SK-N-SH (cell line): ENCODE data around the gene PDGFC. TPM values are rescaled to one million over a fixed set of nuclear protein-coding genes. Genes with fewer than 3 reads are reported as not detected.

ENCODE experiments used
- CTCF ChIA-PET: fragments of 300-600, 350-600 bp; formaldehyde crosslinking; extraction: SDS; loops from one replicate; lab custom pipeline; 2021; lab: Yijun Ruan, JAX
- POLR2A ChIA-PET: fragments of 350-600 bp; sonication (Branson Sonifier 250); formaldehyde crosslinking; extraction: SDS; loops from one replicate; lab custom pipeline; 2020; ENCODE audit warnings: antibody characterized with exemption, inconsistent platforms; lab: Yijun Ruan, JAX
- DNase-seq: peaks from one replicate; pipeline ENCODE4 v3.0.0; 2012
- H2AFZ ChIP-seq: fragments of 200-600 bp; sonication (generic); 2 replicates; pipeline ENCODE4 v1.8.1; 2016; ENCODE audit warnings: antibody characterized with exemption, mild to moderate bottlenecking, low read depth
- H3F3A ChIP-seq: fragments of 200-600 bp; sonication (generic); replicated peaks from 2 replicates; pipeline ENCODE3; 2016; ENCODE audit warnings: antibody characterized with exemption, mild to moderate bottlenecking; ENCODE audit not compliant: insufficient read depth
- H3K27ac ChIP-seq, 2 experiments: fragments of 200-500 bp in 1 of 2; fragments of 200-600 bp in 1 of 2; sonication (Bioruptor generic) in 1 of 2; sonication (generic), shearing (Covaris generic) in 1 of 2; 2 replicates each; pipeline versions ENCODE4 v1.5.1 to v1.6.1; 2014 to 2016; ENCODE audit warnings: low read depth in 2 of 2, inconsistent platforms in 1 of 2, low read length in 1 of 2, mild to moderate bottlenecking in 1 of 2, mixed read lengths in 1 of 2
- H3K27me3 ChIP-seq: fragments of 200-600 bp; sonication (generic), shearing (Covaris generic); 2 replicates; pipeline ENCODE4 v1.6.1; 2016; ENCODE audit warnings: mixed run types; ENCODE audit not compliant: insufficient read depth
- H3K36me3 ChIP-seq, 2 experiments: fragments of 200-500 bp in 1 of 2; fragments of 200-600 bp in 1 of 2; sonication (Bioruptor generic) in 1 of 2; sonication (generic) in 1 of 2; replicated peaks in 1 of 2; 2 replicates each; pipeline versions ENCODE3 to v1.5.1; 2014 to 2016; ENCODE audit warnings: low read length in 1 of 2, mild to moderate bottlenecking in 1 of 2; ENCODE audit not compliant: insufficient read depth in 2 of 2, control insufficient read depth in 1 of 2
- H3K4me1 ChIP-seq, 2 experiments: fragments of 200-500 bp in 1 of 2; fragments of 200-600 bp in 1 of 2; sonication (Bioruptor generic) in 1 of 2; sonication (generic), shearing (Covaris generic) in 1 of 2; 2 replicates each; pipeline versions ENCODE4 v1.5.1 to v1.6.1; 2014 to 2016; ENCODE audit warnings: low read depth in 1 of 2, low read length in 1 of 2, mixed run types in 1 of 2; ENCODE audit not compliant: insufficient read depth in 2 of 2, control insufficient read depth in 1 of 2
- H3K4me2 ChIP-seq: fragments of 200-600 bp; sonication (generic), shearing (Covaris generic); 2 replicates; pipeline ENCODE4 v1.6.1; 2017; ENCODE audit warnings: mixed run types
- H3K4me3 ChIP-seq, 2 experiments: fragments of 200-500 bp in 1 of 2; fragments of 200-600 bp in 1 of 2; sonication (Bioruptor generic) in 1 of 2; sonication (generic), shearing (Covaris generic) in 1 of 2; 2 replicates each; pipeline versions ENCODE4 v1.5.1 to v1.8.1; 2014 to 2016; ENCODE audit warnings: low read depth in 2 of 2, inconsistent platforms in 1 of 2, low read length in 1 of 2, mild to moderate bottlenecking in 1 of 2, mixed read lengths in 1 of 2, moderate library complexity in 1 of 2
- H3K79me2 ChIP-seq: fragments of 200-600 bp; sonication (generic); 2 replicates; pipeline ENCODE4 v1.8.1; 2017; ENCODE audit warnings: mild to moderate bottlenecking; ENCODE audit not compliant: insufficient read depth
- H3K9ac ChIP-seq: fragments of 200-600 bp; sonication (generic); 2 replicates; pipeline ENCODE4 v1.6.1; 2017; ENCODE audit warnings: mixed run types
- H3K9me2 ChIP-seq: fragments of 200-600 bp; sonication (generic); 2 replicates; pipeline ENCODE4 v1.6.1; 2017; ENCODE audit warnings: mixed run types
- H3K9me3 ChIP-seq: fragments of 200-600 bp; sonication (generic); 2 replicates; pipeline ENCODE4 v1.6.1; 2017; ENCODE audit warnings: mixed run types, mild to moderate bottlenecking, moderate library complexity
- H4K20me1 ChIP-seq: fragments of 200-600 bp; sonication (generic); 2 replicates; pipeline ENCODE4 v1.6.1; 2017; ENCODE audit warnings: mild to moderate bottlenecking, mixed run types; ENCODE audit not compliant: insufficient read depth
- EP300 ChIP-seq, 2 experiments: IDR thresholded peaks; 2 replicates each; pipeline versions ENCODE4 v1.4.0 to v1.6.1; 2012; ENCODE audit warnings: borderline replicate concordance in 1 of 2, low read depth in 1 of 2, low read length in 1 of 2
- FOXJ3 ChIP-seq: sonication (generic); formaldehyde crosslinking; IDR thresholded peaks from 2 replicates; pipeline ENCODE4 v1.5.1; 2020; ENCODE audit warnings: mild to moderate bottlenecking, missing genetic modification reagents
- GABPA ChIP-seq: IDR thresholded peaks from 2 replicates; pipeline ENCODE4 v1.4.0; 2012; ENCODE audit warnings: low read depth, mild to moderate bottlenecking
- IRF3 ChIP-seq: fragments of 150-350 bp; IDR thresholded peaks from 2 replicates; pipeline ENCODE4 v1.6.1; 2016; ENCODE audit warnings: mild to moderate bottlenecking, low read depth, low read length
- JUND ChIP-seq: IDR thresholded peaks from 2 replicates; pipeline ENCODE4 v1.4.0; 2012
- MXI1 ChIP-seq: IDR thresholded peaks from 2 replicates; pipeline ENCODE4 v1.6.1; 2012; ENCODE audit warnings: mild to moderate bottlenecking, low read depth, low read length, improper control_type of control experiment
- NRF1 ChIP-seq: IDR thresholded peaks from 2 replicates; pipeline ENCODE4 v1.6.1; 2012; ENCODE audit warnings: low read depth, mild to moderate bottlenecking, low read length
- PBX3 ChIP-seq: IDR thresholded peaks from 2 replicates; pipeline ENCODE4; 2012
- RAD21 ChIP-seq: IDR thresholded peaks from 2 replicates; pipeline ENCODE4 v1.6.1; 2012; ENCODE audit warnings: mild to moderate bottlenecking, low read length
- RXRA ChIP-seq: IDR thresholded peaks from 2 replicates; pipeline ENCODE4 v1.4.0; 2012; ENCODE audit warnings: low read depth, mild to moderate bottlenecking, borderline replicate concordance
- TEAD4 ChIP-seq: IDR thresholded peaks from 2 replicates; pipeline ENCODE4 v1.4.0; 2012; ENCODE audit warnings: mild to moderate bottlenecking, borderline replicate concordance; ENCODE audit not compliant: insufficient read depth
- USF1 ChIP-seq: IDR thresholded peaks from 2 replicates; pipeline ENCODE4 v1.4.0; 2012; ENCODE audit warnings: low read depth, borderline replicate concordance
- YY1 ChIP-seq: IDR thresholded peaks from 2 replicates; pipeline ENCODE4 v1.4.0; 2012; ENCODE audit warnings: low read depth, mild to moderate bottlenecking
- WGBS: methylation state at CpG from one replicate; pipeline ENCODE4 v1.1.6; 2017; ENCODE audit warnings: low lambda C conversion rate; 5-methylcytosine and 5-hydroxymethylcytosine counted together
- polyA plus RNA-seq, 3 experiments: library from polyadenylated mRNA; depleted of rRNA; stranded (reverse); fragments of >200 nt; gene quantifications; 2 replicates each; pipeline ENCODE4 v1.2.3, GENCODE V29; 2012

Gene PDGFC
- polyA plus RNA-seq, 1 of the 3 experiments (the other 2 are of a cell fraction) = 29.8 TPM

GRCh38 chr4:156820931-156821330 lies 150.7 kb downstream of the PDGFC start (continued):
- no peak for TF ChIP-seq RXRA
- TF ChIP-seq MXI1 = no peak

- Histone ChIP-seq H3K27ac (no peak overlapping the region), H3K9ac (no peak overlapping the region), H3K4me1 (peaks cover 0 to 11% of the 10 kb centered on the region in 2 experiments; a peak in 1 of 4 replicates), H3K4me3 (no peak overlapping the region), H2AFZ (no peak overlapping the region), H3K79me2 (peaks cover 82% of the 10 kb centered on the region), H3K27me3 (no peaks in the 10 kb centered on the region), H3K9me3 (no peaks in the 10 kb centered on the region), H3K9me2 (no peaks in the 10 kb centered on the region), H3F3A (peaks cover 13% of the 10 kb centered on the region), H3K4me2 (no peak overlapping the region), H4K20me1 (no peaks in the 10 kb centered on the region), H3K36me3 (peaks cover 0 to 24% of the 10 kb centered on the region in 2 experiments)
- ChIA-PET POLR2A (no interaction called here), CTCF (no interaction called here)
- TF ChIP-seq FOXJ3 (CRISPR knock-in tag) (no peak), RAD21 (no peak), GABPA (no peak), EP300 (IDR thresholded peaks at IDR 0.05; ENCODE audit: borderline replicate concordance in 1 of 2, low read depth in 1 of 2, low read length in 1 of 2) (no peak), YY1 (no peak), JUND (no peak), USF1 (no peak), IRF3 (no peak), NRF1 (no peak), PBX3 (no peak), RXRA (no peak), TEAD4 (no peak)
- no peak for DNase-seq
- WGBS = 65% methylated on average over 2 of the region's 2 CpGs
Measured at GRCh38 chr4:156816360-156816755, 155.2 kb downstream of the PDGFC start.
